T47D (cell line): ENCODE data around the gene TBX15.
"Not testable (repeated sequence)": the region's sequence is repeated elsewhere in the genome, so short reads cannot be mapped to it uniquely, and the experiment has no call there.

ENCODE experiments used
- DNase-seq, 2 experiments: peaks; one replicate each; pipeline versions ENCODE4 v3.0.0 to v3.0.0-alpha.2; 2011 to 2012; ENCODE audit warnings: low read depth in 1 of 2, low spot score in 1 of 2
- JUND ChIP-seq: IDR thresholded peaks from 2 replicates; pipeline ENCODE4 v1.6.1; 2012; ENCODE audit warnings: low read depth
- in situ Hi-C: cut with HindIII; loops from 2 replicates; pipeline ENCODE4 v1.10.0; 2016; ENCODE audit warnings: low sequenced_read_pairs, low pct_unique_long_range_greater_than_20kb

Gene TBX15

GRCh38 chr1:118918940-118919259 is 69.2 kb downstream of the TBX15 start:
- TF ChIP-seq JUND: no peak
- in situ Hi-C loops: no loop called here

GRCh38 chr1:118918230-118918939 is 69.8 kb downstream of the TBX15 start:
- DNase-seq: no peak
- in situ Hi-C loops: no loop called here
- no peak for TF ChIP-seq JUND

More at GRCh38 chr1:118918940-118919259, 69.2 kb downstream of the TBX15 start:
- DNase-seq: no peak

GRCh38 chr1:118916346-118916745 is 71.8 kb downstream of the TBX15 start:
- DNase-seq, in situ Hi-C loops: not testable (repeated sequence)

- in situ Hi-C loops: no loop called here
These were observed 73.6 kb downstream of the TBX15 start for GRCh38 chr1:118914379-118915161.

GRCh38 chr1:118913818-118914217 is 74.3 kb downstream of the TBX15 start:
- in situ Hi-C loops: no loop called here
- no peak for TF ChIP-seq JUND
- no peak for DNase-seq

More at GRCh38 chr1:118914379-118915161, 73.6 kb downstream of the TBX15 start:
- no peak for TF ChIP-seq JUND
- DNase-seq: no peak

- in situ Hi-C loops: no loop called here
- DNase-seq: no peak
- no peak for TF ChIP-seq JUND
These were observed 75.6 kb downstream of the TBX15 start for GRCh38 chr1:118912574-118912973.

- in situ Hi-C loops: no loop called here
- no peak for TF ChIP-seq JUND
- no peak for DNase-seq
These were observed 76.6 kb downstream of the TBX15 start for GRCh38 chr1:118911571-118911970.

- no peak for DNase-seq
- in situ Hi-C loops: no loop called here
- TF ChIP-seq JUND: no peak
These were observed 80.7 kb downstream of the TBX15 start for GRCh38 chr1:118907466-118907865.

- no peak for DNase-seq
- no peak for TF ChIP-seq JUND
- in situ Hi-C loops: no loop called here
These were observed 82.5 kb downstream of the TBX15 start for GRCh38 chr1:118905671-118906070.

GRCh38 chr1:118905196-118905595 is 82.9 kb downstream of the TBX15 start:
- in situ Hi-C loops: no loop called here
- no peak for TF ChIP-seq JUND
- no peak for DNase-seq

GRCh38 chr1:118902711-118903191 is 85.4 kb downstream of the TBX15 start:
- DNase-seq: no peak
- no peak for TF ChIP-seq JUND
- in situ Hi-C loops: no loop called here

- in situ Hi-C loops: no loop called here
- TF ChIP-seq JUND: no peak
These were observed 85.8 kb downstream of the TBX15 start for GRCh38 chr1:118902299-118902698.

GRCh38 chr1:118900643-118901440 is 87.3 kb downstream of the TBX15 start:
- no peak for DNase-seq
- no peak for TF ChIP-seq JUND
- in situ Hi-C loops: no loop called here

More at GRCh38 chr1:118902299-118902698, 85.8 kb downstream of the TBX15 start:
- no peak for DNase-seq
